Calu3 (cell line): ENCODE measurements around the gene TARDBP. TPM values are rescaled to one million over a fixed set of nuclear protein-coding genes. Genes with fewer than 3 reads are reported as not detected.

Source experiments
- BruUV-seq: library from RNA; stranded (reverse); fragments of 400-500 nt; replicated peaks from 2 replicates; lab custom pipeline; 2021; lab: Mats Ljungman, UMichigan
- CTCF ChIA-PET: fragments of 300-600 bp; sonication (Branson Sonifier 250); formaldehyde crosslinking; loops from one replicate; lab custom pipeline; 2022; ENCODE audit warnings: antibody characterized with exemption; lab: Charles Lee
- DNase-seq: peaks from one replicate; pipeline ENCODE4 v3.0.0; 2022
- H3K27ac Mint-ChIP-seq: one replicate; pipeline ENCODE4 v1.8.0; 2022; ENCODE audit warnings: mixed read lengths; ENCODE audit not compliant: unreplicated experiment
- H3K27me3 Mint-ChIP-seq: one replicate; pipeline ENCODE4 v1.8.0; 2022; ENCODE audit warnings: mixed read lengths; ENCODE audit not compliant: unreplicated experiment
- H3K36me3 Mint-ChIP-seq: one replicate; pipeline ENCODE4 v1.8.0; 2022; ENCODE audit warnings: mild to moderate bottlenecking, moderate library complexity, mixed read lengths; ENCODE audit not compliant: insufficient read depth, unreplicated experiment
- H3K4me1 Mint-ChIP-seq: one replicate; pipeline ENCODE4 v1.8.0; 2022; ENCODE audit warnings: mild to moderate bottlenecking, low read depth, mixed read lengths; ENCODE audit not compliant: unreplicated experiment
- H3K4me3 Mint-ChIP-seq: one replicate; pipeline ENCODE4 v1.8.0; 2022; ENCODE audit warnings: mild to moderate bottlenecking, low read depth, moderate library complexity, mixed read lengths; ENCODE audit not compliant: unreplicated experiment
- H3K9me3 Mint-ChIP-seq: one replicate; pipeline ENCODE4 v1.8.0; 2022; ENCODE audit warnings: low read depth, mixed read lengths; ENCODE audit not compliant: unreplicated experiment
- intact Hi-C: fragments of 100-400 bp; cut with micrococcal nuclease; formaldehyde crosslinking; loops from one replicate; pipeline ENCODE4 v1.10.0; 2022; ENCODE audit not compliant: unreplicated experiment
- total RNA-seq: library from RNA; stranded (reverse); gene quantifications from 2 replicates; pipeline ENCODE4 v1.2.3, GENCODE V29; 2022
- TF ChIP-seq, protein P1 (sequence below): fragments of 200-600 bp; IDR thresholded peaks from one replicate; pipeline ENCODE4 v1.8.0; 2022; ENCODE audit warnings: antibody characterized with exemption; ENCODE audit not compliant: unreplicated experiment

TARDBP gene
- total RNA-seq, 1 experiment from 2014 or later = 130 TPM

DNA sequence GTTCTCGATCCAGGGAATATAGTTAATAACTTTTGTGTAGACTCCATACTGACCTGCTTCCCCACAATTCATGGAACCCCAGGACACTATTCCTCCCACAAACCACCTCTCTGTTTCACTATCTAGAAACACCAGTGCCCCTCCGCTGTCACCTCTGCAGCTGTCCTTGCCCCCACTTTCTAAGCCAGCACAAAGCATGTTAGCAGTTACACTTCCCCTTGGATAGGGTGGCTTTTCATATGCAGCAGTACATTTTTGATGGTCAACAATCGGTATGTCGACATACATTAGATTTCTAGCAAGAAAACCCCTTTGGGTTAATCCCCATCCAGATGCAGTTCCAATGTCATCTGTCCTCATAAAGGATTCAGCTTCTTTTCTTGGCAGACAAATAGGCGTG, 14.4 kb downstream of the TARDBP start:
- H3K9me3 Mint-ChIP-seq = no peaks in the 10 kb centered on the region
- H3K36me3 Mint-ChIP-seq = peaks cover 33% of the 10 kb centered on the region
- no peak overlapping the region for H3K4me3 Mint-ChIP-seq
- no peak for DNase-seq
- no TSS peak for BruUV-seq
- no peaks in the 10 kb centered on the region for H3K27me3 Mint-ChIP-seq
- intact Hi-C loops = no loop called here
- H3K27ac Mint-ChIP-seq = no peak overlapping the region
- TF ChIP-seq, protein P1, sequence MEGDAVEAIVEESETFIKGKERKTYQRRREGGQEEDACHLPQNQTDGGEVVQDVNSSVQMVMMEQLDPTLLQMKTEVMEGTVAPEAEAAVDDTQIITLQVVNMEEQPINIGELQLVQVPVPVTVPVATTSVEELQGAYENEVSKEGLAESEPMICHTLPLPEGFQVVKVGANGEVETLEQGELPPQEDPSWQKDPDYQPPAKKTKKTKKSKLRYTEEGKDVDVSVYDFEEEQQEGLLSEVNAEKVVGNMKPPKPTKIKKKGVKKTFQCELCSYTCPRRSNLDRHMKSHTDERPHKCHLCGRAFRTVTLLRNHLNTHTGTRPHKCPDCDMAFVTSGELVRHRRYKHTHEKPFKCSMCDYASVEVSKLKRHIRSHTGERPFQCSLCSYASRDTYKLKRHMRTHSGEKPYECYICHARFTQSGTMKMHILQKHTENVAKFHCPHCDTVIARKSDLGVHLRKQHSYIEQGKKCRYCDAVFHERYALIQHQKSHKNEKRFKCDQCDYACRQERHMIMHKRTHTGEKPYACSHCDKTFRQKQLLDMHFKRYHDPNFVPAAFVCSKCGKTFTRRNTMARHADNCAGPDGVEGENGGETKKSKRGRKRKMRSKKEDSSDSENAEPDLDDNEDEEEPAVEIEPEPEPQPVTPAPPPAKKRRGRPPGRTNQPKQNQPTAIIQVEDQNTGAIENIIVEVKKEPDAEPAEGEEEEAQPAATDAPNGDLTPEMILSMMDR = no peak
- H3K4me1 Mint-ChIP-seq = no peaks in the 10 kb centered on the region
- CTCF ChIA-PET = no interaction called here

DNA sequence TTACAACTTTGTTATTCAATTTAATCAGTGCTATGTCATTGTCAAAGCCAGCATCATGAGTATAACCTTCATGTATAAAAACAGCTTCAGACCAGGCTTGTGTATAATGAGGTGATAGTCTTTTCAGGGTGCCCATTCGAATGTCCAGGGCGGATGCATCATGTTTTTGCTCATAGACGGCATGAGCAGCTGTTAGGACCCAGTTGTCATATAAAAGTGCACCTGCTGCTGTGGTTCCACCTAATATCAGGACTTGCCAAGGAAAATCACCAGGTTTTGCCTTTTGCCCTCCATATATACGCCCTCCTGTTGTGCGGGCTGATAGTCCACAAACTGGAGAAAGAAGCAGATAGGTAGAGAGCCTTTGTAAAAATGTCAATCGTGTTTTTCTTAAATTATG, 14.9 kb downstream of the TARDBP start:
- DNase-seq = no peak
- Mint-ChIP-seq H3K4me3 (no peak overlapping the region), H3K9me3 (no peaks in the 10 kb centered on the region), H3K27ac (no peak overlapping the region), H3K27me3 (no peaks in the 10 kb centered on the region), H3K36me3 (peaks cover 29% of the 10 kb centered on the region), H3K4me1 (no peaks in the 10 kb centered on the region)
- BruUV-seq = no TSS peak
- TF ChIP-seq, protein P1 = no peak
- intact Hi-C loops = no loop called here
- CTCF ChIA-PET = no interaction called here

DNA sequence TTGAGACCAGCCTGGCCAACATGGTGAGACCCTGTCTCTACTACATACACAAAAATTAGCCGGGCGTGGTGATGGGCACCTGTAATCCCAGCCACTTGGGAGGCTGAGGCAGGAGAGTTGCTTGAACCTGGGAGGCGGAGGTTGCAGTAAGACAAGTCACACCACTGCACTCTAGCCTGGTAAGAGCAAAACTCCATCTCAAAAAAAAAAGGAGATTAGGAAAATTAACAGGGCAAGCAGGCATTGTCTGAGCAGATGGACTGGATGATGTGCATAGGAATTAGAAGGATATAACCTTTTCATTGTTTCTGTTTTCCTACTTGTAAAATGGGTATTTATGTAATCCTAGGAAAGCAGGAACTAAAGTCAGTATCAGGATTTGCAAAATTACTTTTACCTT, 15.6 kb downstream of the TARDBP start:
- TF ChIP-seq, protein P1 = no peak
- Mint-ChIP-seq H3K27ac (no peak overlapping the region), H3K4me1 (no peaks in the 10 kb centered on the region), H3K27me3 (no peaks in the 10 kb centered on the region), H3K4me3 (no peak overlapping the region), H3K9me3 (no peaks in the 10 kb centered on the region), H3K36me3 (peaks cover 23% of the 10 kb centered on the region)
- no TSS peak for BruUV-seq
- CTCF ChIA-PET = no interaction called here
- intact Hi-C loops = no loop called here
- no peak for DNase-seq

DNA sequence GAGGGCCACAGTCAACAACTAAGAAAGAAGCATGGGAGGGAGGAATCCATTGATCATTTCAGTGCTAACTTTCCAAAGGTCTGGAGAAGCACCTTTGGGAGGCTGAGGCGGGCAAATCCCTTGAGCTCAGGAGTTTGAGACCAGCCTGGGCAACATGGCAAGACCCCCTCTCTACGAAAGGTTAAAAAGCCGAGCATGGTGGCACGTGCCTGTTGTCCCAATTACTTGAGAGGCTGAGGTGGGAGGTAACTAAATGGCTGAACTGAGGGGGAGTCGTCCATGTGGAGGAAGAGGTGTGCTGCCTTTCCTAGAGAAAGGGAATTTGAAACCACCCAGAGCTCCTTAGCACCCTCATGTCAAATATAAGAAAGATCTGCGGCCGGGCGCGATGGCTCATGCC, 18.4 kb downstream of the TARDBP start:
- CTCF ChIA-PET = interaction anchor here (0.7 kb wide), 1 partner anchor 1080 kb away, joined by 3 read pairs; no protein-coding TSS in a partner anchor

More for the DNA sequence above, 18.4 kb downstream of the TARDBP start:
- Mint-ChIP-seq H3K27ac (no peak overlapping the region), H3K27me3 (no peaks in the 10 kb centered on the region), H3K36me3 (peaks cover 12% of the 10 kb centered on the region), H3K4me3 (no peak overlapping the region), H3K9me3 (no peaks in the 10 kb centered on the region), H3K4me1 (no peaks in the 10 kb centered on the region)
- no peak for DNase-seq
- TF ChIP-seq, protein P1 = no peak
- no TSS peak for BruUV-seq
- intact Hi-C loops = no loop called here
